Neural cell (in vitro differentiated cells): ENCODE data around the gene RAB11FIP4. TPM values are rescaled to one million over a fixed set of nuclear protein-coding genes. Genes with fewer than 3 reads are reported as not detected.
A peak's percentile ranks its signal among the peaks of the same experiment; 100 is the strongest.

ENCODE experiments used
- H2AFZ ChIP-seq: fragments of 200-600, 300-800 bp; sonication (generic), shearing (Covaris generic); 2 replicates; pipeline ENCODE4 v1.6.0; 2014; ENCODE audit warnings: low read depth, mild to moderate bottlenecking, antibody characterized with exemption, low read length, moderate library complexity
- H3F3A ChIP-seq: fragments of 200-600 bp; shearing (Covaris generic); 2 replicates; pipeline ENCODE4 v1.6.1; 2016; ENCODE audit warnings: mild to moderate bottlenecking, moderate library complexity, mixed read lengths, antibody characterized with exemption, low read length; ENCODE audit not compliant: insufficient read depth, poor library complexity, severe bottlenecking
- H3K27ac ChIP-seq: fragments of 200-600, 300-800 bp; sonication (generic), shearing (Covaris generic); 2 replicates; pipeline ENCODE4 v1.5.1; 2014; ENCODE audit warnings: mild to moderate bottlenecking, low read length, moderate library complexity
- H3K27me3 ChIP-seq: fragments of 300-800, 200-600 bp; sonication (generic), shearing (Covaris generic); 2 replicates; pipeline ENCODE4 v1.6.0; 2014; ENCODE audit warnings: mild to moderate bottlenecking, low read depth, low read length, moderate library complexity; ENCODE audit not compliant: insufficient read depth
- H3K36me3 ChIP-seq: fragments of 300-800, 200-600 bp; sonication (generic), shearing (Covaris generic); 2 replicates; pipeline ENCODE4 v1.5.1; 2014; ENCODE audit warnings: mild to moderate bottlenecking, antibody characterized with exemption, low read length, moderate library complexity; ENCODE audit not compliant: insufficient read depth
- H3K4me2 ChIP-seq: fragments of 300-800, 200-600 bp; sonication (generic), shearing (Covaris generic); 2 replicates; pipeline ENCODE4 v1.6.0; 2014; ENCODE audit warnings: mild to moderate bottlenecking, low read length
- H3K4me3 ChIP-seq: fragments of 300-800, 200-600 bp; sonication (generic), shearing (Covaris generic); 2 replicates; pipeline ENCODE4 v1.5.1; 2014; ENCODE audit warnings: mild to moderate bottlenecking, low read length, moderate library complexity
- H3K79me2 ChIP-seq: fragments of 200-600 bp; shearing (Covaris generic); replicated peaks from 2 replicates; pipeline ENCODE4 v1.6.0; 2014; ENCODE audit warnings: mild to moderate bottlenecking, low read length, moderate library complexity; ENCODE audit not compliant: insufficient read depth
- H3K9ac ChIP-seq: fragments of 300-800, 200-600 bp; sonication (generic), shearing (Covaris generic); 2 replicates; pipeline ENCODE4 v1.6.1; 2016; ENCODE audit warnings: mild to moderate bottlenecking, low read length, mixed read lengths
- H3K9me2 ChIP-seq: fragments of 200-600 bp; shearing (Covaris generic); 2 replicates; pipeline ENCODE4 v1.6.1; 2016; ENCODE audit warnings: mild to moderate bottlenecking, low read length, mixed read lengths; ENCODE audit not compliant: insufficient read depth
- H3K9me3 ChIP-seq: fragments of 200-600, 300-800 bp; sonication (generic), shearing (Covaris generic); 2 replicates; pipeline ENCODE4 v1.6.1; 2016; ENCODE audit warnings: mild to moderate bottlenecking, mixed run types, low read length, moderate library complexity, mixed read lengths
- H4K20me1 ChIP-seq: fragments of 200-600 bp; shearing (Covaris generic); 2 replicates; pipeline ENCODE4 v1.6.1; 2016; ENCODE audit warnings: mild to moderate bottlenecking, mixed run types; ENCODE audit not compliant: insufficient read depth
- CTCF ChIP-seq: fragments of 450-650 bp; IDR thresholded peaks from 2 replicates; pipeline ENCODE4 v1.5.1; 2014; ENCODE audit warnings: antibody characterized with exemption, mild to moderate bottlenecking, moderate library complexity; ENCODE audit not compliant: poor library complexity, severe bottlenecking
- EP300 ChIP-seq: fragments of 450-650 bp; conservative IDR thresholded peaks from 2 replicates; pipeline ENCODE4 v1.6.1; 2014; ENCODE audit warnings: antibody characterized with exemption, mild to moderate bottlenecking, moderate library complexity; ENCODE audit not compliant: poor library complexity, severe bottlenecking
- EZH2 ChIP-seq: fragments of 200-600, 300-800 bp; shearing (Covaris generic), sonication (generic); IDR thresholded peaks from 2 replicates; pipeline ENCODE4 v1.6.1; 2014; ENCODE audit warnings: antibody characterized with exemption, low read length, borderline replicate concordance, mild to moderate bottlenecking; ENCODE audit not compliant: insufficient read depth, poor library complexity, severe bottlenecking
- MXI1 ChIP-seq: fragments of 450-650 bp; conservative IDR thresholded peaks from 2 replicates; pipeline ENCODE4 v1.6.1; 2014; ENCODE audit warnings: antibody characterized with exemption, mild to moderate bottlenecking; ENCODE audit not compliant: poor library complexity, severe bottlenecking
- POLR2AphosphoS5 ChIP-seq: IDR thresholded peaks from 2 replicates; pipeline ENCODE4 v1.6.1; 2012
- RAD21 ChIP-seq: fragments of 450-650 bp; conservative IDR thresholded peaks from 2 replicates; pipeline ENCODE4 v1.6.1; 2014; ENCODE audit warnings: antibody characterized with exemption, mild to moderate bottlenecking, moderate library complexity
- SMC3 ChIP-seq: fragments of 450-650 bp; conservative IDR thresholded peaks from 2 replicates; pipeline ENCODE4 v1.6.1; 2014; ENCODE audit warnings: antibody characterized with exemption, mild to moderate bottlenecking, moderate library complexity; ENCODE audit not compliant: poor library complexity
- TAF1 ChIP-seq: IDR thresholded peaks from 2 replicates; pipeline ENCODE4 v1.6.1; 2012; ENCODE audit warnings: low read depth
- polyA plus RNA-seq: library from polyadenylated mRNA; depleted of rRNA; stranded (reverse); fragments of >200 nt; gene quantifications from 2 replicates; pipeline ENCODE4 v1.2.3, GENCODE V29; 2014
- TF ChIP-seq, protein P1 (sequence below): IDR thresholded peaks from 2 replicates; pipeline ENCODE4 v1.6.1; 2012; ENCODE audit warnings: borderline replicate concordance

The RAB11FIP4 gene
- polyA plus RNA-seq, 1 donor from 2014 or later = 14.4 TPM

GRCh38 chr17:31487063-31487647, 95.7 kb downstream of the RAB11FIP4 start:
- peak overlapping the region; percentile 40 for H2AFZ ChIP-seq
- no peaks in the 10 kb centered on the region for H3K9me2 ChIP-seq
- no peaks in the 10 kb centered on the region for H3F3A ChIP-seq
- no peak overlapping the region for H3K27ac ChIP-seq
- H3K9me3 ChIP-seq = no peaks in the 10 kb centered on the region
- peak overlapping the region; percentile 95 for H3K4me3 ChIP-seq
- no peaks in the 10 kb centered on the region for H4K20me1 ChIP-seq
- peaks cover 21% of the 10 kb centered on the region for H3K27me3 ChIP-seq
- H3K4me2 ChIP-seq = peak overlapping the region; percentile 39
- H3K9ac ChIP-seq = peak overlapping the region; percentile 47
- H3K36me3 ChIP-seq = no peaks in the 10 kb centered on the region
- H3K79me2 ChIP-seq = no peaks in the 10 kb centered on the region
- no peak for TF ChIP-seq EZH2
- TF ChIP-seq EP300 = no peak
- no peak for TF ChIP-seq CTCF
- no peak for TF ChIP-seq TAF1
- TF ChIP-seq POLR2AphosphoS5 = no peak
- TF ChIP-seq RAD21 = no peak
- no peak for TF ChIP-seq MXI1
- no peak for TF ChIP-seq SMC3
- TF ChIP-seq, protein P1, sequence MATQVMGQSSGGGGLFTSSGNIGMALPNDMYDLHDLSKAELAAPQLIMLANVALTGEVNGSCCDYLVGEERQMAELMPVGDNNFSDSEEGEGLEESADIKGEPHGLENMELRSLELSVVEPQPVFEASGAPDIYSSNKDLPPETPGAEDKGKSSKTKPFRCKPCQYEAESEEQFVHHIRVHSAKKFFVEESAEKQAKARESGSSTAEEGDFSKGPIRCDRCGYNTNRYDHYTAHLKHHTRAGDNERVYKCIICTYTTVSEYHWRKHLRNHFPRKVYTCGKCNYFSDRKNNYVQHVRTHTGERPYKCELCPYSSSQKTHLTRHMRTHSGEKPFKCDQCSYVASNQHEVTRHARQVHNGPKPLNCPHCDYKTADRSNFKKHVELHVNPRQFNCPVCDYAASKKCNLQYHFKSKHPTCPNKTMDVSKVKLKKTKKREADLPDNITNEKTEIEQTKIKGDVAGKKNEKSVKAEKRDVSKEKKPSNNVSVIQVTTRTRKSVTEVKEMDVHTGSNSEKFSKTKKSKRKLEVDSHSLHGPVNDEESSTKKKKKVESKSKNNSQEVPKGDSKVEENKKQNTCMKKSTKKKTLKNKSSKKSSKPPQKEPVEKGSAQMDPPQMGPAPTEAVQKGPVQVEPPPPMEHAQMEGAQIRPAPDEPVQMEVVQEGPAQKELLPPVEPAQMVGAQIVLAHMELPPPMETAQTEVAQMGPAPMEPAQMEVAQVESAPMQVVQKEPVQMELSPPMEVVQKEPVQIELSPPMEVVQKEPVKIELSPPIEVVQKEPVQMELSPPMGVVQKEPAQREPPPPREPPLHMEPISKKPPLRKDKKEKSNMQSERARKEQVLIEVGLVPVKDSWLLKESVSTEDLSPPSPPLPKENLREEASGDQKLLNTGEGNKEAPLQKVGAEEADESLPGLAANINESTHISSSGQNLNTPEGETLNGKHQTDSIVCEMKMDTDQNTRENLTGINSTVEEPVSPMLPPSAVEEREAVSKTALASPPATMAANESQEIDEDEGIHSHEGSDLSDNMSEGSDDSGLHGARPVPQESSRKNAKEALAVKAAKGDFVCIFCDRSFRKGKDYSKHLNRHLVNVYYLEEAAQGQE = no peak

GRCh38 chr17:31487648-31488263, 96.3 kb downstream of the RAB11FIP4 start:
- no peaks in the 10 kb centered on the region for H4K20me1 ChIP-seq
- H3K9me3 ChIP-seq = no peaks in the 10 kb centered on the region
- TF ChIP-seq TAF1 (no peak), EP300 (peak; percentile 39), SMC3 (no peak), POLR2AphosphoS5 (peak; percentile 53), RAD21 (no peak), MXI1 (peak; percentile 3), CTCF (no peak), EZH2 (no peak)
- TF ChIP-seq, protein P1 = no peak
- peaks cover 21% of the 10 kb centered on the region for H3K27me3 ChIP-seq
- H3K9ac ChIP-seq = peak overlapping the region; percentile 77
- peak overlapping the region; percentile 95 for H3K4me3 ChIP-seq
- H3K36me3 ChIP-seq = no peaks in the 10 kb centered on the region
- no peaks in the 10 kb centered on the region for H3K79me2 ChIP-seq
- no peaks in the 10 kb centered on the region for H3F3A ChIP-seq
- peak overlapping the region; percentile 40 for H2AFZ ChIP-seq
- H3K4me2 ChIP-seq = peak overlapping the region; percentile 39
- no peaks in the 10 kb centered on the region for H3K9me2 ChIP-seq
- H3K27ac ChIP-seq = no peak overlapping the region
